ENCODE results near the gene ST8SIA4.

The ST8SIA4 gene

GRCh38 chr5:100803397-100803796, 99.7 kb downstream of the ST8SIA4 start:
- H3K4me3 ChIP-seq (ENCODE audit: low read depth in 1 of 2, low read length in 2 of 2), result no peak overlapping the region
- no peaks in the 10 kb centered on the region for H3K36me3 ChIP-seq (ENCODE audit: control insufficient read depth in 1 of 2, insufficient read depth in 2 of 2, low read length in 2 of 2)
- no peaks in the 10 kb centered on the region for H3K27me3 ChIP-seq (ENCODE audit: control insufficient read depth in 1 of 2, insufficient read depth in 2 of 2, low read length in 2 of 2)
- H3K9me3 ChIP-seq (ENCODE audit: control insufficient read depth in 1 of 2, low read length in 2 of 2), result peaks cover 0 to 2% of the 10 kb centered on the region in 2 donors
- H3K4me1 ChIP-seq (ENCODE audit: control insufficient read depth in 1 of 2, insufficient read depth in 2 of 2, low read length in 2 of 2), result no peaks in the 10 kb centered on the region
- no peak overlapping the region for H3K27ac ChIP-seq (ENCODE audit: low read depth, low read length)
- no peak overlapping the region for H3K9ac ChIP-seq (ENCODE audit: low read depth in 1 of 2, low read length in 2 of 2)

GRCh38 chr5:100802208-100802607, 100.9 kb downstream of the ST8SIA4 start:
- no peak overlapping the region for H3K27ac ChIP-seq (ENCODE audit: low read depth, low read length)
- H3K27me3 ChIP-seq (ENCODE audit: control insufficient read depth in 1 of 2, insufficient read depth in 2 of 2, low read length in 2 of 2), result no peaks in the 10 kb centered on the region
- no peaks in the 10 kb centered on the region for H3K4me1 ChIP-seq (ENCODE audit: control insufficient read depth in 1 of 2, insufficient read depth in 2 of 2, low read length in 2 of 2)
- no peaks in the 10 kb centered on the region for H3K36me3 ChIP-seq (ENCODE audit: control insufficient read depth in 1 of 2, insufficient read depth in 2 of 2, low read length in 2 of 2)
- H3K9ac ChIP-seq (ENCODE audit: low read depth in 1 of 2, low read length in 2 of 2), result no peak overlapping the region
- H3K4me3 ChIP-seq (ENCODE audit: low read depth in 1 of 2, low read length in 2 of 2), result no peak overlapping the region
- peaks cover 0 to 2% of the 10 kb centered on the region in 2 donors for H3K9me3 ChIP-seq (ENCODE audit: control insufficient read depth in 1 of 2, low read length in 2 of 2)

GRCh38 chr5:100800562-100800961, 102.5 kb downstream of the ST8SIA4 start:
- H3K4me1 ChIP-seq (ENCODE audit: control insufficient read depth in 1 of 2, insufficient read depth in 2 of 2, low read length in 2 of 2), result no peaks in the 10 kb centered on the region
- H3K9ac ChIP-seq (ENCODE audit: low read depth in 1 of 2, low read length in 2 of 2), result no peak overlapping the region
- peaks cover 0 to 2% of the 10 kb centered on the region in 2 donors for H3K9me3 ChIP-seq (ENCODE audit: control insufficient read depth in 1 of 2, low read length in 2 of 2)
- no peaks in the 10 kb centered on the region for H3K36me3 ChIP-seq (ENCODE audit: control insufficient read depth in 1 of 2, insufficient read depth in 2 of 2, low read length in 2 of 2)
- H3K27me3 ChIP-seq (ENCODE audit: control insufficient read depth in 1 of 2, insufficient read depth in 2 of 2, low read length in 2 of 2), result no peaks in the 10 kb centered on the region
- no peak overlapping the region for H3K27ac ChIP-seq (ENCODE audit: low read depth, low read length)
- H3K4me3 ChIP-seq (ENCODE audit: low read depth in 1 of 2, low read length in 2 of 2), result no peak overlapping the region

GRCh38 chr5:100799166-100799565, 103.9 kb downstream of the ST8SIA4 start:
- no peaks in the 10 kb centered on the region for H3K27me3 ChIP-seq (ENCODE audit: control insufficient read depth in 1 of 2, insufficient read depth in 2 of 2, low read length in 2 of 2)
- H3K4me1 ChIP-seq (ENCODE audit: control insufficient read depth in 1 of 2, insufficient read depth in 2 of 2, low read length in 2 of 2), result no peaks in the 10 kb centered on the region

GRCh38 chr5:100797861-100798260, 105.2 kb downstream of the ST8SIA4 start:
- no peak overlapping the region for H3K4me3 ChIP-seq (ENCODE audit: low read depth in 1 of 2, low read length in 2 of 2)
- no peak overlapping the region for H3K27ac ChIP-seq (ENCODE audit: low read depth, low read length)
- H3K4me1 ChIP-seq (ENCODE audit: control insufficient read depth in 1 of 2, insufficient read depth in 2 of 2, low read length in 2 of 2), result no peaks in the 10 kb centered on the region
- peaks cover 0 to 8% of the 10 kb centered on the region in 2 donors for H3K9me3 ChIP-seq (ENCODE audit: control insufficient read depth in 1 of 2, low read length in 2 of 2)
- H3K9ac ChIP-seq (ENCODE audit: low read depth in 1 of 2, low read length in 2 of 2), result no peak overlapping the region
- no peaks in the 10 kb centered on the region for H3K27me3 ChIP-seq (ENCODE audit: control insufficient read depth in 1 of 2, insufficient read depth in 2 of 2, low read length in 2 of 2)
- H3K36me3 ChIP-seq (ENCODE audit: control insufficient read depth in 1 of 2, insufficient read depth in 2 of 2, low read length in 2 of 2), result no peaks in the 10 kb centered on the region

More at GRCh38 chr5:100799166-100799565, 103.9 kb downstream of the ST8SIA4 start:
- no peak overlapping the region for H3K4me3 ChIP-seq (ENCODE audit: low read depth in 1 of 2, low read length in 2 of 2)
- no peak overlapping the region for H3K27ac ChIP-seq (ENCODE audit: low read depth, low read length)
- no peak overlapping the region for H3K9ac ChIP-seq (ENCODE audit: low read depth in 1 of 2, low read length in 2 of 2)
- no peaks in the 10 kb centered on the region for H3K36me3 ChIP-seq (ENCODE audit: control insufficient read depth in 1 of 2, insufficient read depth in 2 of 2, low read length in 2 of 2)
- peaks cover 0 to 4% of the 10 kb centered on the region in 2 donors for H3K9me3 ChIP-seq (ENCODE audit: control insufficient read depth in 1 of 2, low read length in 2 of 2)

GRCh38 chr5:100796851-100797250, 106.2 kb downstream of the ST8SIA4 start:
- Histone ChIP-seq H3K27ac (ENCODE audit: low read depth, low read length) (no peak overlapping the region), H3K27me3 (ENCODE audit: control insufficient read depth in 1 of 2, insufficient read depth in 2 of 2, low read length in 2 of 2) (no peaks in the 10 kb centered on the region), H3K9me3 (ENCODE audit: control insufficient read depth in 1 of 2, low read length in 2 of 2) (peaks cover 0 to 6% of the 10 kb centered on the region in 2 donors), H3K4me3 (ENCODE audit: low read depth in 1 of 2, low read length in 2 of 2) (no peak overlapping the region), H3K4me1 (ENCODE audit: control insufficient read depth in 1 of 2, insufficient read depth in 2 of 2, low read length in 2 of 2) (no peaks in the 10 kb centered on the region), H3K9ac (ENCODE audit: low read depth in 1 of 2, low read length in 2 of 2) (no peak overlapping the region), H3K36me3 (ENCODE audit: control insufficient read depth in 1 of 2, insufficient read depth in 2 of 2, low read length in 2 of 2) (no peaks in the 10 kb centered on the region)

- Histone ChIP-seq H3K4me1 (ENCODE audit: control insufficient read depth in 1 of 2, insufficient read depth in 2 of 2, low read length in 2 of 2) (no peaks in the 10 kb centered on the region), H3K27me3 (ENCODE audit: control insufficient read depth in 1 of 2, insufficient read depth in 2 of 2, low read length in 2 of 2) (no peaks in the 10 kb centered on the region), H3K36me3 (ENCODE audit: control insufficient read depth in 1 of 2, insufficient read depth in 2 of 2, low read length in 2 of 2) (no peaks in the 10 kb centered on the region), H3K9me3 (ENCODE audit: control insufficient read depth in 1 of 2, low read length in 2 of 2) (peaks cover 0 to 6% of the 10 kb centered on the region in 2 donors), H3K27ac (ENCODE audit: low read depth, low read length) (no peak overlapping the region), H3K4me3 (ENCODE audit: low read depth in 1 of 2, low read length in 2 of 2) (no peak overlapping the region), H3K9ac (ENCODE audit: low read depth in 1 of 2, low read length in 2 of 2) (no peak overlapping the region)
These were observed 108.2 kb downstream of the ST8SIA4 start for GRCh38 chr5:100794844-100795243.

- no peak overlapping the region for H3K9ac ChIP-seq (ENCODE audit: low read depth in 1 of 2, low read length in 2 of 2)
- H3K27ac ChIP-seq (ENCODE audit: low read depth, low read length), result no peak overlapping the region
- H3K9me3 ChIP-seq (ENCODE audit: control insufficient read depth in 1 of 2, low read length in 2 of 2), result peaks cover 0 to 6% of the 10 kb centered on the region in 2 donors
- no peaks in the 10 kb centered on the region for H3K36me3 ChIP-seq (ENCODE audit: control insufficient read depth in 1 of 2, insufficient read depth in 2 of 2, low read length in 2 of 2)
- no peaks in the 10 kb centered on the region for H3K27me3 ChIP-seq (ENCODE audit: control insufficient read depth in 1 of 2, insufficient read depth in 2 of 2, low read length in 2 of 2)
- no peaks in the 10 kb centered on the region for H3K4me1 ChIP-seq (ENCODE audit: control insufficient read depth in 1 of 2, insufficient read depth in 2 of 2, low read length in 2 of 2)
- H3K4me3 ChIP-seq (ENCODE audit: low read depth in 1 of 2, low read length in 2 of 2), result no peak overlapping the region
These were observed 108.9 kb downstream of the ST8SIA4 start for GRCh38 chr5:100794218-100794617.

GRCh38 chr5:100792781-100793180, 110.3 kb downstream of the ST8SIA4 start:
- no peak overlapping the region for H3K9ac ChIP-seq (ENCODE audit: low read depth in 1 of 2, low read length in 2 of 2)

GRCh38 chr5:100791391-100791790, 111.7 kb downstream of the ST8SIA4 start:
- Histone ChIP-seq H3K9ac (ENCODE audit: low read depth in 1 of 2, low read length in 2 of 2) (no peak overlapping the region), H3K27me3 (ENCODE audit: control insufficient read depth in 1 of 2, insufficient read depth in 2 of 2, low read length in 2 of 2) (no peaks in the 10 kb centered on the region), H3K4me3 (ENCODE audit: low read depth in 1 of 2, low read length in 2 of 2) (no peak overlapping the region), H3K9me3 (ENCODE audit: control insufficient read depth in 1 of 2, low read length in 2 of 2) (peaks cover 0 to 6% of the 10 kb centered on the region in 2 donors), H3K4me1 (ENCODE audit: control insufficient read depth in 1 of 2, insufficient read depth in 2 of 2, low read length in 2 of 2) (no peaks in the 10 kb centered on the region), H3K36me3 (ENCODE audit: control insufficient read depth in 1 of 2, insufficient read depth in 2 of 2, low read length in 2 of 2) (no peaks in the 10 kb centered on the region), H3K27ac (ENCODE audit: low read depth, low read length) (no peak overlapping the region)

More at GRCh38 chr5:100792781-100793180, 110.3 kb downstream of the ST8SIA4 start:
- no peaks in the 10 kb centered on the region for H3K27me3 ChIP-seq (ENCODE audit: control insufficient read depth in 1 of 2, insufficient read depth in 2 of 2, low read length in 2 of 2)
- H3K36me3 ChIP-seq (ENCODE audit: control insufficient read depth in 1 of 2, insufficient read depth in 2 of 2, low read length in 2 of 2), result no peaks in the 10 kb centered on the region
- peaks cover 0 to 6% of the 10 kb centered on the region in 2 donors for H3K9me3 ChIP-seq (ENCODE audit: control insufficient read depth in 1 of 2, low read length in 2 of 2)
- no peak overlapping the region for H3K27ac ChIP-seq (ENCODE audit: low read depth, low read length)
- H3K4me1 ChIP-seq (ENCODE audit: control insufficient read depth in 1 of 2, insufficient read depth in 2 of 2, low read length in 2 of 2), result no peaks in the 10 kb centered on the region
- no peak overlapping the region for H3K4me3 ChIP-seq (ENCODE audit: low read depth in 1 of 2, low read length in 2 of 2)

- Histone ChIP-seq H3K36me3 (ENCODE audit: control insufficient read depth in 1 of 2, insufficient read depth in 2 of 2, low read length in 2 of 2) (no peaks in the 10 kb centered on the region), H3K27ac (ENCODE audit: low read depth, low read length) (no peak overlapping the region), H3K4me3 (ENCODE audit: low read depth in 1 of 2, low read length in 2 of 2) (no peak overlapping the region), H3K4me1 (ENCODE audit: control insufficient read depth in 1 of 2, insufficient read depth in 2 of 2, low read length in 2 of 2) (no peaks in the 10 kb centered on the region), H3K9me3 (ENCODE audit: control insufficient read depth in 1 of 2, low read length in 2 of 2) (peaks cover 0 to 6% of the 10 kb centered on the region in 2 donors), H3K27me3 (ENCODE audit: control insufficient read depth in 1 of 2, insufficient read depth in 2 of 2, low read length in 2 of 2) (no peaks in the 10 kb centered on the region), H3K9ac (ENCODE audit: low read depth in 1 of 2, low read length in 2 of 2) (no peak overlapping the region)
These were observed 112.1 kb downstream of the ST8SIA4 start for GRCh38 chr5:100790951-100791350.
